Stimulated activated CD8-positive, alpha-beta memory T cell treated with anti-CD3 and anti-CD28 coated beads, Interleukin-15, amount 100 ng/mL, for 24 hours (primary cell): ENCODE measurements around the gene P3H1.
"Not testable (repeated sequence)": the region's sequence is repeated elsewhere in the genome, so short reads cannot be mapped to it uniquely, and the experiment has no call there.

Experiments used
- DNase-seq: peaks from one replicate; pipeline ENCODE4 v3.0.0-alpha.2; 2020; ENCODE audit warnings: low read depth

P3H1 gene

GRCh38 chr1:42766741-42767509 lies at the start of gene P3H1, which contains the start of gene C1orf50:
TSS of gene P3H1 (minus strand) at chr1:42767028. CDS start at chr1:42766971, 57 bp downstream.
TSS of gene C1orf50 (plus strand) at chr1:42767249. CDS start at chr1:42767312, 63 bp downstream.
- peak; percentile 98 for DNase-seq

- no peak for DNase-seq
Observed at GRCh38 chr1:42815941-42816584, 49.2 kb upstream of the P3H1 start.

DNA sequence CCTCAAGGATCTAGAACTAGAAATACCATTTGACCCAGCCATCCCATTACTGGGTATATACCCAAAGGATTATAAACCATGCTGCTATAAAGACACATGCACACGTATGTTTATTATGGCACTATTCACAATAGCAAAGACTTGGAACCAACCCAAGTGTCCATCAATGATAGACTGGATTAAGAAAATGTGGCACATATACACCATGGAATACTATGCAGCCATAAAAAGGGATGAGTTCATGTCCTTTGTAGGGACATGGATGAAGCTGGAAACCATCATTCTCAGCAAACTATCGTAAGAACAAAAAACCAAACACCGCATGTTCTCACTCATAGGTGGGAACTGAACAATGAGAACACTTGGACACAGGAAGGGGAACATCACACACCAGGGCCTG lies 48.0 kb upstream of the P3H1 start:
- not testable (repeated sequence) for DNase-seq

DNA sequence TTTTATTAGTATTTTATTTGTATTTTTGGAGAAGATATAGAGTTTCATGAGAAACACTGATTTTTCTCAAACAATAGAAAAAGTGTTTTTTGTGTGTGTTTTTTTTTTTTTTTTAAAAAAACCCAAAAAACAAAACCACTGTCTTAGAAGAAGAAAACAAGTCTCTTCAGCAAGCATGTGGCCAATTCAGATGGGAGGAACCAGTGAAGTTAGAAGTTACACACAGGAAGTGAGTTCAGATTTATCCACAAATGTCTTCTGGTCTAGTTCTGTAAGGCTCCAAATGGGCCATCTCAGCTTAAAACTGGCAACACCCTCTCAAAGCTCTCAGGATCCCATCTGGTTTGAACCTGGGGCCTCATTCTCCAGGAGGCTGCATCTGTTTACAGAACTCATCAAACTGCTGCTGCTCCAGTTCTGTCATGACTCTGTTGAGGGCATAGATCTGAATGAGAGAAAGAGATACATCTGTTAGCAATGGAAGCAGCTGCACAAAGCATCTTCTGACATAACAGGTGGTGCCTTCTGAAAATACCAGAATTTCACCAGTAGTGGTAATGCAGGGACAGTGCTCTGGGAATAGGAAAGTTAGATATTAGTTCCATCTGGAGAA lies 40.3 kb upstream of the P3H1 start:
- no peak for DNase-seq

GRCh38 chr1:42806593-42806992 lies 39.8 kb upstream of the P3H1 start:
- no peak for DNase-seq

DNA sequence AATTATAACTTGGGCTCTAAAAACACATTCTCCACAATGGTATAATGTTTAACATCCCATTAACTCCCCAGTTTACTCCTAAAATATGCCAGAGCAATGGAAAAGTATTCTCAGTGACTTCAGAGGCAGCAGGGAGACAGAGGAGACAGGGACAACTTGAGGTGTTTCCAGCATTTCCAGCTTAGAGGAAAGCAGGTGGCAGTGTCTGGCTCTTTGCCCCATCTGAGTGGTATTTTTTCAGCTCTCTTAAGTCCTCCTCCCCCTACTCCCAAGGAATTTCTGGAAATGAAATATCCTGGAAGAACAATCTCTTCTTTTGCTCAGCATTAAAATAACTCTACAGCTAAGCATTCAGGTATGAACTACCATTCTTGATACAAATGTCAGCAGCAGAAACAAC lies 39.3 kb upstream of the P3H1 start:
- DNase-seq, result no peak

DNA sequence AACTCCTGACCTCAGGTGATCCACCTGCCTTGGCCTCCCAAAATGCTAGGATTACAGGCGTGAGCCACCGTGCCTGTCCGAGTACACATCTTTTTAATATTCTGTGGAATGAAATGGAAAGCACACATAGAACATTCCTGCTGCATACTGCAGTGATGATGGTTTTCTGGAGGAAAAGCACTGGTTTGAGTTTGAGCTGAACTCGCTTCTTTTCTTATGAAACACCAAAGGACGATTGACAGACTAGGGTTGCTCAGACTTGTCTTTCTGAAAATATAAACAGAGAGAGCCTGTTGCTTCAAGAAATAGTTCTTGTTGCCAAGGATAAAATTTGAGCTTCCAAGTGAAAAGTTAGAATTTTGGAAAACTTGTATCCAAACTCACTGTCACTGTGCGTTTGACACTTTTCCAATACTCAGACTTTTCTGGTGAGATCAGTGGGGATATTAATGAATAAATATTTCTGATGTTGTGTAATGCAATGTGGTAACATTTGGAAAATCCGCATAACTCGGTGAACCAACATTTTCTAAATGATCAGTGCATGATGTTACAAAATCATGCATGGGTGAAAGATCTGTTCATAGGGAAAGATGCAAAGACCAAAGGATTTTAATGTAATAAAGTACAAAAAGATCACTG lies 35.1 kb upstream of the P3H1 start:
- DNase-seq, result no peak

DNA sequence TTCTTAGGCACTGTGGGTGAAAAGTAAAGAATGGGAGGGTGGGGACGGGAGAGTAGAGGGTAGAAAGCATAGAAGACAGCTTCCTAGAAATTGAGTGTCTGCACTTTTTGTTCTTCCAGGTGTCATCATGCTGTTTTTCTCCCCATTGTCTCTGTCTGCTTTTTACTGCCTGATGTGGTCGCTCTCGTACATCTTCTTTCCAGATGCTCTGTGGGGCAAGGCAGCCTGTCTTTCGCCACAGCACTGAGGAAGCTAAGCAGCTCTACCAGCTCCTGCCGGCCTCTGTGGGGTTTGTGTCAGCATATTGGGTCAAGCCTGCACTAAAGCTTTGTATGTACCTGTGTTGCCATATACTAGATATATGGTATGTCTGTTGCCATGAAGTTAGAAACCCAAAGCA lies 31.2 kb upstream of the P3H1 start:
- DNase-seq, result no peak

DNA sequence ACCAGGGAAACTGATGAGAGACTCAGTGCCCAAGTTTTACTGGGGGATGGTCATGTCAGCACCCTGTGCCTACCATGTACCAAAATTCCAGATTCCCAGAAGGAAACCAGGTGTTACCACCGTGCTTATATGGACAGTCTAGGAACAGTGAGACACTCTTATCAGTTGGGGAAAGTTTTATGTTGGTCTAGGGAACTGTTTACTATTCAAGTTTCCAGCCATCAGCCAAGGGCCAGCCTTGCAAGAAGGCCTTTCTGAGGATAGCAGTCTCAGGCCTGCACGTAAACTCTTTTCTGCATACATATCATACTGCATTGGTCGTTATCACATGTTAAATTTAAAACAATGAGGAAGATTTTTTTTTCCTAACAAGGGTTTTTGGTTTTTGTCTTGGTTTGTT lies 30.6 kb upstream of the P3H1 start:
- DNase-seq, result no peak

- DNase-seq, result no peak
Observed at GRCh38 chr1:42793824-42794223, 27.0 kb upstream of the P3H1 start.

DNA sequence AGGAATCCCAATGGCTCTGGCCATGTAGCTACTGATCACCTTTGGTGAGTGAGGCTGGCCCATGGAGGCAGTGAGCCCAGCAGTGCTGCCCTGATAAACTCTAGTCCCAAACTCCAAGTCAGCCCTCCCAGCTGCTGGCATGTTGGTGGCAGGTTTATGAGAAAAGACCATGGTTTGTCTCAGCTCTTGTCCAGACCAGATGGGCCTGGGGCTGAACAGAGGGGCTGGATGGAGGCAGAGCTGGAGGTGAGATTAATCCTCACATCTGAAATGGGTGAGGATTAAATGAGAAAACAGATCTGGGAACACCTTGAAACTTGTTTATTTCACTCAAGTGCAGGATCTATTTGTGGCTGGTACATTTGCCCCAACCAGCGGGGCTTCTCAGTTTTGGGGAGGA lies 21.2 kb upstream of the P3H1 start:
- DNase-seq, result no peak

GRCh38 chr1:42786097-42786496 lies 19.3 kb upstream of the P3H1 start:
- DNase-seq, result no peak

GRCh38 chr1:42784946-42785693 lies 18.3 kb upstream of the P3H1 start, which contains the start of gene TMEM269:
TSS of gene TMEM269 (plus strand) at chr1:42784991. CDS start at chr1:42789894, 4,903 bp downstream.
- DNase-seq, result no peak

- DNase-seq, result no peak
Observed at GRCh38 chr1:42784547-42784945, 17.7 kb upstream of the P3H1 start.

GRCh38 chr1:42783092-42783491 lies 16.3 kb upstream of the P3H1 start:
- DNase-seq, result no peak

- no peak for DNase-seq
Observed at GRCh38 chr1:42780176-42780575, 13.3 kb upstream of the P3H1 start.

DNA sequence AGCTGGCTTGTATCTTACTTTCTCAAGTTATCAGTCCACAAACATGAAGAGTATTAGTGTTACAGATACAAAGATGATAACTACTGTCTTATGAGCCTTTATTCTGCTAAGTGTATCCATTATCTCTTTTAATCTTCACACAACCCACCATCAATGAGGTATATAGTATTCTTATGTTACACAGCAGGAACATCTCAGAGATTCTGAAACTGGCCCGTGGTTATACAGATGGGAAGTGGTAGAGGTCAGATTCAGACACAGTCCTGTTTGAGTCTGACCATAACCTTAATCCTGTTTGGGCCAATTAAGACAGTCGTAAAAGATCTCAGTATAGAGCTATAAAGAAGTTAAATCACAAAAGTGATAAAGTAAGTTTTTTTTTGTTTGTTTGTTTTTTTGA lies 12.9 kb upstream of the P3H1 start:
- DNase-seq, result no peak

GRCh38 chr1:42777852-42778251 lies 11.0 kb upstream of the P3H1 start:
- no peak for DNase-seq

DNA sequence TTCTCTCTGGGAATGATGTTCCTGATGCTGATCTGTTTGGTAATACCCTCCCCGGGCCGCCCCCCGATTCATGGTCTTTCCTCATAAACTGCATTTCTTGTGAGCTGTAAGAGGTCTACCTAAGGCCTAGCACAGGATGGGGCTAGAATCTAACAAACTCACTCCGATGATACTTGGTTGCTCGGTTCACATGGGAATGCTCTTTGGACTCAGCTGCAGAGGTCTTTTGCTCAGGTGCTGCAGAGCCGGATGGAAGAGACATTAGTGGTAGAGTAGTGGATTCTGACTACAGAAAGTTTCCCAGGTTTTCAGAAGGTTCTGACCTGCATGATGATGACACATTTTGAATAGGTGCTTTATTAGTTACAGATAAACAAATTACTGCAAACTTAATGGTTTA lies 9.7 kb upstream of the P3H1 start:
- no peak for DNase-seq

DNA sequence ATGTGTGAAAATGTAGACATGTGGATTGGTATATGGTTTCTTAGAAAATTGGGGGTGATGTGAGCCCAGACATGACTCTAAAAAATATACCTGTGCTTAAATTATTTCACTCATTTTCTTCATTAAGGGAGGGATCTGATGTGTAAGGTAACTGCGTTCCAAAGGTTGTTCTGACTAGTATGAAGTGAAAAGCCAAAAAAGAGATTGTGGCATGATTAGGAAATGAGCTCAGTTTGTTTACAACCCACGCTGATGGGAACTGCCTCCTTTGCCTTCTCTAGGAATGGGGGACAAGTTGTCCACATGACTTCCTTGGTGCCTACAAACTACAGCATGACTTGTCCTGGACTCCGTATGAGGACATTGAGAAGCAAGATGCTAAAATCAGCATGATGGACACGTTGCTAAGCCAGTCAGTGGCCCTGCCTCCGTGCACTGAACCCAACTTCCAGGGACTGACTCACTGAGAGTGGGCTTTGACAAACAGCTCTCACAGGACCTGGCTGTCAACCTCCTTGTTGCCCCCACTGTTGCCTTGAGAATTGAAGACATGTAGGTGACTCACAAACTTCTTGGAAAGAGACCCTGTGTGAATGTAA lies 8.2 kb upstream of the P3H1 start:
- DNase-seq, result no peak

GRCh38 chr1:42773420-42773819 lies 6.6 kb upstream of the P3H1 start:
- no peak for DNase-seq

GRCh38 chr1:42769811-42770210 lies 3.0 kb upstream of the P3H1 start:
- DNase-seq, result no peak
